ENCODE data around the gene HCN2. TPM values are rescaled to one million over a fixed set of nuclear protein-coding genes. Genes with fewer than 3 reads are reported as not detected.

HCN2 gene
- total RNA-seq, 2 experiments from 2014 or later, result 0.06 to 1.0 TPM

GRCh38 chr19:658059-658839, 68.6 kb downstream of the HCN2 start:
- POLR2A ChIA-PET, result no interaction called here
- Histone ChIP-seq H3K79me2 (ENCODE audit: insufficient read depth, low read depth, low read length) (peaks cover 96% of the 10 kb centered on the region), H3K4me3 (ENCODE audit: low read depth, low read length, poor library complexity, severe bottlenecking) (no peak overlapping the region), H3K9me3 (ENCODE audit: low read length) (no peaks in the 10 kb centered on the region), H3K36me3 (ENCODE audit: insufficient read depth, low read length) (peaks cover 86% of the 10 kb centered on the region), H3K27ac (ENCODE audit: low read depth, low read length, poor library complexity, severe bottlenecking) (no peak overlapping the region), H2AFZ (ENCODE audit: low read length) (no peak overlapping the region), H3K9me2 (ENCODE audit: insufficient read depth, low read length) (no peaks in the 10 kb centered on the region), H3K4me2 (ENCODE audit: low read length) (peak overlapping the region; percentile 100; the same call in 1 of the 2 replicates), H4K20me1 (ENCODE audit: insufficient read depth, low read length) (peaks cover 19% of the 10 kb centered on the region), H3K4me1 (ENCODE audit: insufficient read depth, low read length, poor library complexity, severe bottlenecking) (peaks cover 25% of the 10 kb centered on the region)
- TF ChIP-seq EZH2phosphoT487 (IDR thresholded peaks at IDR 0.05; ENCODE audit: borderline replicate concordance, low read depth, low read length), result no peak
- no peak for TF ChIP-seq CTCF (conservative IDR thresholded peaks at IDR 0.05; ENCODE audit: low read length)
- CTCF ChIA-PET (ENCODE audit: unreplicated experiment), result no interaction called here
- no peak for DNase-seq (ENCODE audit: low spot score)
- intact Hi-C loops (cut with micrococcal nuclease; ENCODE audit: unreplicated experiment), result no loop called here
- no TSS peak for BruUV-seq (replicated peaks)

GRCh38 chr19:658916-659839, 69.5 kb downstream of the HCN2 start:
- H3K79me2 ChIP-seq (ENCODE audit: insufficient read depth, low read depth, low read length), result peaks cover 93% of the 10 kb centered on the region
- BruUV-seq (replicated peaks), result no TSS peak
- peaks cover 19% of the 10 kb centered on the region for H4K20me1 ChIP-seq (ENCODE audit: insufficient read depth, low read length)

More at GRCh38 chr19:658916-659839, 69.5 kb downstream of the HCN2 start:
- Histone ChIP-seq H3K4me2 (ENCODE audit: low read length) (peak overlapping the region; percentile 100), H3K4me1 (ENCODE audit: insufficient read depth, low read length, poor library complexity, severe bottlenecking) (peaks cover 34% of the 10 kb centered on the region), H3K4me3 (ENCODE audit: low read depth, low read length, poor library complexity, severe bottlenecking) (peak overlapping the region; percentile 100), H3K9me2 (ENCODE audit: insufficient read depth, low read length) (no peaks in the 10 kb centered on the region), H2AFZ (ENCODE audit: low read length) (no peak overlapping the region), H3K36me3 (ENCODE audit: insufficient read depth, low read length) (peaks cover 76% of the 10 kb centered on the region), H3K9me3 (ENCODE audit: low read length) (no peaks in the 10 kb centered on the region), H3K27ac (ENCODE audit: low read depth, low read length, poor library complexity, severe bottlenecking) (no peak overlapping the region)
- intact Hi-C loops (cut with micrococcal nuclease; ENCODE audit: unreplicated experiment), result no loop called here
- TF ChIP-seq CTCF (conservative IDR thresholded peaks at IDR 0.05; ENCODE audit: low read length), result no peak
- TF ChIP-seq EZH2phosphoT487 (IDR thresholded peaks at IDR 0.05; ENCODE audit: borderline replicate concordance, low read depth, low read length), result no peak
- DNase-seq (ENCODE audit: low spot score), result peak; percentile 47
- ChIA-PET POLR2A (no interaction called here), CTCF (ENCODE audit: unreplicated experiment) (no interaction called here)

Measured in OCI-LY7 (cell line).